GM19240 (cell line): ENCODE data around the gene ATP2C2.
"Not testable (repeated sequence)": the region's sequence is repeated elsewhere in the genome, so short reads cannot be mapped to it uniquely, and the experiment has no call there.

Experiments used
- DNase-seq: peaks from one replicate; pipeline ENCODE4 v3.0.0; 2011; ENCODE audit warnings: low spot score; ENCODE audit not compliant: insufficient read length

The ATP2C2 gene

GRCh38 chr16:84418056-84418849 is 49.9 kb downstream of the ATP2C2 start:
- DNase-seq: no peak

- DNase-seq: no peak
These were observed 51.4 kb downstream of the ATP2C2 start for GRCh38 chr16:84419730-84420129.

- DNase-seq: not testable (repeated sequence)
These were observed 52.2 kb downstream of the ATP2C2 start for GRCh38 chr16:84420556-84420955.

- DNase-seq: no peak
These were observed 53.0 kb downstream of the ATP2C2 start for GRCh38 chr16:84421081-84421937.

- no peak for DNase-seq
These were observed 53.5 kb downstream of the ATP2C2 start for GRCh38 chr16:84421938-84422220.

- DNase-seq: no peak
These were observed 55.1 kb downstream of the ATP2C2 start for GRCh38 chr16:84423416-84423837.

GRCh38 chr16:84425696-84426095 is 57.4 kb downstream of the ATP2C2 start:
- no peak for DNase-seq

GRCh38 chr16:84426804-84427203 is 58.5 kb downstream of the ATP2C2 start:
- no peak for DNase-seq

GRCh38 chr16:84427553-84427952 is 59.2 kb downstream of the ATP2C2 start:
- no peak for DNase-seq

GRCh38 chr16:84430860-84431259 is 62.5 kb downstream of the ATP2C2 start:
- no peak for DNase-seq

- DNase-seq: no peak
These were observed 66.5 kb downstream of the ATP2C2 start for GRCh38 chr16:84434800-84435199.

GRCh38 chr16:84436196-84436595 is 67.9 kb downstream of the ATP2C2 start:
- no peak for DNase-seq

GRCh38 chr16:84438971-84439696 is 70.8 kb downstream of the ATP2C2 start:
- DNase-seq: no peak

- no peak for DNase-seq
These were observed 74.2 kb downstream of the ATP2C2 start for GRCh38 chr16:84442416-84443145.

GRCh38 chr16:84443166-84443802 is 74.9 kb downstream of the ATP2C2 start:
- no peak for DNase-seq

GRCh38 chr16:84444476-84444875 is 76.1 kb downstream of the ATP2C2 start:
- DNase-seq: no peak

- DNase-seq: no peak
These were observed 77.7 kb downstream of the ATP2C2 start for GRCh38 chr16:84446084-84446483.

GRCh38 chr16:84446596-84447392 is 78.5 kb downstream of the ATP2C2 start:
- no peak for DNase-seq

GRCh38 chr16:84448444-84448843 is 80.1 kb downstream of the ATP2C2 start:
- DNase-seq: no peak
